ENCODE results near the gene EXOG.

EXOG gene

GRCh38 chr3:38567498-38567897 lies 71.4 kb downstream of the EXOG start:
- Histone ChIP-seq H3K36me3 (ENCODE audit: control insufficient read depth in 1 of 2, insufficient read depth in 2 of 2, low read length in 2 of 2) (no peaks in the 10 kb centered on the region), H3K27me3 (ENCODE audit: low read depth, low read length) (no peaks in the 10 kb centered on the region), H3K4me3 (ENCODE audit: low read depth in 1 of 2, low read length in 2 of 2) (no peak overlapping the region), H3K9me3 (ENCODE audit: control insufficient read depth in 1 of 2, low read length in 2 of 2) (no peaks in the 10 kb centered on the region), H3K27ac (ENCODE audit: low read length) (no peak overlapping the region), H3K4me1 (ENCODE audit: control insufficient read depth in 1 of 2, insufficient read depth in 2 of 2, low read length in 2 of 2) (no peaks in the 10 kb centered on the region)

GRCh38 chr3:38573111-38573510 lies 77.0 kb downstream of the EXOG start:
- H3K4me1 ChIP-seq (ENCODE audit: control insufficient read depth in 1 of 2, insufficient read depth in 2 of 2, low read length in 2 of 2), result no peaks in the 10 kb centered on the region
- H3K9me3 ChIP-seq (ENCODE audit: control insufficient read depth in 1 of 2, low read length in 2 of 2), result peaks cover 0 to 11% of the 10 kb centered on the region in 2 donors
- no peak overlapping the region for H3K4me3 ChIP-seq (ENCODE audit: low read depth in 1 of 2, low read length in 2 of 2)
- no peak overlapping the region for H3K27ac ChIP-seq (ENCODE audit: low read length)
- H3K36me3 ChIP-seq (ENCODE audit: control insufficient read depth in 1 of 2, insufficient read depth in 2 of 2, low read length in 2 of 2), result no peaks in the 10 kb centered on the region
- H3K27me3 ChIP-seq (ENCODE audit: low read depth, low read length), result no peaks in the 10 kb centered on the region

GRCh38 chr3:38573556-38573955 lies 77.4 kb downstream of the EXOG start:
- no peak overlapping the region for H3K27ac ChIP-seq (ENCODE audit: low read length)

GRCh38 chr3:38574411-38575278 lies 78.5 kb downstream of the EXOG start:
- H3K27me3 ChIP-seq (ENCODE audit: low read depth, low read length), result no peaks in the 10 kb centered on the region
- H3K4me3 ChIP-seq (ENCODE audit: low read depth in 1 of 2, low read length in 2 of 2), result no peak overlapping the region
- H3K27ac ChIP-seq (ENCODE audit: low read length), result no peak overlapping the region
- H3K9me3 ChIP-seq (ENCODE audit: control insufficient read depth in 1 of 2, low read length in 2 of 2), result peaks cover 0 to 11% of the 10 kb centered on the region in 2 donors
- H3K4me1 ChIP-seq (ENCODE audit: control insufficient read depth in 1 of 2, insufficient read depth in 2 of 2, low read length in 2 of 2), result no peaks in the 10 kb centered on the region
- H3K36me3 ChIP-seq (ENCODE audit: control insufficient read depth in 1 of 2, insufficient read depth in 2 of 2, low read length in 2 of 2), result no peaks in the 10 kb centered on the region

More at GRCh38 chr3:38573556-38573955, 77.4 kb downstream of the EXOG start:
- Histone ChIP-seq H3K4me3 (ENCODE audit: low read depth in 1 of 2, low read length in 2 of 2) (no peak overlapping the region), H3K36me3 (ENCODE audit: control insufficient read depth in 1 of 2, insufficient read depth in 2 of 2, low read length in 2 of 2) (no peaks in the 10 kb centered on the region), H3K4me1 (ENCODE audit: control insufficient read depth in 1 of 2, insufficient read depth in 2 of 2, low read length in 2 of 2) (no peaks in the 10 kb centered on the region), H3K9me3 (ENCODE audit: control insufficient read depth in 1 of 2, low read length in 2 of 2) (peaks cover 0 to 11% of the 10 kb centered on the region in 2 donors), H3K27me3 (ENCODE audit: low read depth, low read length) (no peaks in the 10 kb centered on the region)

- Histone ChIP-seq H3K36me3 (ENCODE audit: control insufficient read depth in 1 of 2, insufficient read depth in 2 of 2, low read length in 2 of 2) (no peaks in the 10 kb centered on the region), H3K4me1 (ENCODE audit: control insufficient read depth in 1 of 2, insufficient read depth in 2 of 2, low read length in 2 of 2) (no peaks in the 10 kb centered on the region), H3K27me3 (ENCODE audit: low read depth, low read length) (no peaks in the 10 kb centered on the region), H3K27ac (ENCODE audit: low read length) (no peak overlapping the region), H3K4me3 (ENCODE audit: low read depth in 1 of 2, low read length in 2 of 2) (no peak overlapping the region), H3K9me3 (ENCODE audit: control insufficient read depth in 1 of 2, low read length in 2 of 2) (peaks cover 0 to 11% of the 10 kb centered on the region in 2 donors)
These were observed 79.2 kb downstream of the EXOG start for GRCh38 chr3:38575279-38575843.

All from muscle layer of duodenum (tissue), 2 donors.